Vagina (tissue), 2 donors: ENCODE data around the gene C2CD2. TPM values are rescaled to one million over a fixed set of nuclear protein-coding genes. Genes with fewer than 3 reads are reported as not detected.

Source experiments
- DNase-seq, 2 donors: peaks; one replicate each; pipeline ENCODE4 v3.0.0-alpha.2; 2017; ENCODE audit errors: extremely low spot score in 2 of 2
- H3K27ac ChIP-seq: fragments of 200-600 bp; sonication (generic); one replicate; pipeline ENCODE4 v1.5.1; 2019
- H3K27me3 ChIP-seq: fragments of 200-600 bp; sonication (generic); one replicate; pipeline ENCODE4 v1.5.1; 2019
- H3K36me3 ChIP-seq, 2 donors: fragments of 200-600 bp; sonication (generic); one replicate each; pipeline ENCODE4 v1.5.1; 2017 to 2019
- H3K4me1 ChIP-seq: fragments of 200-600 bp; sonication (generic); one replicate; pipeline ENCODE4 v1.5.1; 2019
- H3K4me3 ChIP-seq, 2 donors: fragments of 200-600 bp; sonication (generic); 1 replicate in 1 of 2; 2 replicates in 1 of 2; pipeline ENCODE4 v1.5.1; 2016 to 2019
- H3K9me3 ChIP-seq: fragments of 200-600 bp; sonication (generic); one replicate; pipeline ENCODE4 v1.5.1; 2019
- POLR2A ChIP-seq, 2 donors: fragments of 450-650 bp; IDR thresholded peaks; one replicate each; pipeline ENCODE4 v1.6.1; 2017; ENCODE audit warnings: antibody characterized with exemption in 2 of 2, mild to moderate bottlenecking in 2 of 2, moderate library complexity in 2 of 2
- POLR2AphosphoS5 ChIP-seq, 2 donors: sonication (generic); formaldehyde crosslinking; IDR thresholded peaks; one replicate each; pipeline ENCODE4 v1.9.0; 2017; ENCODE audit warnings: antibody characterized with exemption in 2 of 2, mild to moderate bottlenecking in 2 of 2, low read depth in 1 of 2; ENCODE audit not compliant: insufficient read depth in 1 of 2
- intact Hi-C: fragments of 100-400 bp; cut with DNase I; formaldehyde crosslinking; loops from one replicate; pipeline ENCODE4 v1.15.1; 2023
- total RNA-seq: library from RNA; depleted of rRNA; stranded (reverse); fragments of >200 nt; gene quantifications from one replicate; pipeline ENCODE4 v1.2.3, GENCODE V29; 2016
- TF ChIP-seq, protein P1 (sequence below), 3 experiments: fragments of 450-650 bp in 2 of 3; fragments of 200-600 bp in 1 of 3; sonication (generic) in 1 of 3; IDR thresholded peaks; one replicate each; pipeline ENCODE4 v1.5.1; 2017 to 2019; ENCODE audit warnings: antibody characterized with exemption in 3 of 3, mild to moderate bottlenecking in 2 of 3, moderate library complexity in 2 of 3

Gene C2CD2
- total RNA-seq, result 36.1 TPM

DNA sequence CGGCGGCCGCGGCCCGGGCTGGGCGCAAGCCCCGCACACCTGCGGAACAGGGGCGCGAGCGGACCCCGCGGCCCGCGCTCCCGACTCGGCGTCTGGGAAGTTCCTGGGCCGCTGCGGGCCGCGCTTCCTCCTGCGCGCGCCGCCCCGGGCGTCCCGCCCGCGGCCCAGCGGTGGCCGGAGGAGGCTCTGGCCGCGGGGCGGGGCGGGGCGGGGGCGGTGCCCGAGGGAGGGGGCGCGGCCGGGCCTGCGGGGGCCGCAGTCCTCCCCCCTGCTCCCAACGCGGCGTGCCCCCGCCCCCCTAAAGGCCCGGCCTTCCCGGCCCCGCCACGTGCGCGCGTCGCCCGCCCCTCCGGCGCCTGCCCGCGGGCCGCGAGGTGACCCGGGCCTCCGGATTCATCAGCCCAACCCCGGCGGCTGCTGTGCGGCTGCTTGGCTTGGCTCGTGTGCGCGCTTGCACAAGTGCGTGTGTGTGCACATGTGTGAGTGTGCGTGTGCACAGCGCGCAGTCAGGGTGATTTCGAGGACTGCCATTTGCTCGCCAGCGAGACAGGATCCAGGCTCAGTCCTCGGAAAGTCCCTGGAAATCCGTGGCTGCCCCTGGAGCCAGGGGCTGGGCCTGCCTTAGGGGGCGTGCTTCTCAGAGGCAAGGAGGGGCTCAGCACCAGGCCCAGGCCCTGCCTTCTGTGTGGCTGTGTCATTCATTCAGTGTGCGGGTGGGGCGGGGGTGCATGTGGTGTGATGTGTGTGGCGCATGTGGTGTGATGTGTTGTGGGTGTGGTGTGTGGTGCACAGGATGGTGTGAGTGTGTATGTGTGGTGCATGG lies at the start of gene C2CD2:
C2CD2 (minus strand) TSS at position 188 of the 823 bp plus-strand sequence. CDS start 370 bp downstream, outside the sequence.
- Histone ChIP-seq H3K27me3 (no peaks in the 10 kb centered on the region), H3K27ac (peak within 1 kb of the TSS; percentile 77), H3K9me3 (no peaks in the 10 kb centered on the region), H3K4me1 (peaks cover 71% of the 10 kb centered on the region), H3K4me3 (peak within 1 kb of the TSS; percentile 67 to 75), H3K36me3 (no peaks in the 10 kb centered on the region)
- no peak for DNase-seq
- intact Hi-C loops, result loop anchor here (10.0 kb wide), 1 partner anchor 51 kb away; no protein-coding TSS in a partner anchor
- TF ChIP-seq POLR2AphosphoS5 (IDR thresholded peaks at IDR 0.05; ENCODE audit: insufficient read depth in 1 of 2, low read depth in 1 of 2) (no peak), POLR2A (IDR thresholded peaks at IDR 0.05) (peak in 1 of 2 donors; percentile 45)

- Histone ChIP-seq H3K4me1 (peaks cover 27% of the 10 kb centered on the region), H3K27me3 (no peaks in the 10 kb centered on the region), H3K4me3 (no peak overlapping the region), H3K36me3 (no peaks in the 10 kb centered on the region), H3K9me3 (no peaks in the 10 kb centered on the region), H3K27ac (no peak overlapping the region)
- intact Hi-C loops, result loop anchor here (10.0 kb wide), 2 partner anchors 48 to 112 kb away; partner anchors contain the start of gene C2CD2
- TF ChIP-seq, protein P1, sequence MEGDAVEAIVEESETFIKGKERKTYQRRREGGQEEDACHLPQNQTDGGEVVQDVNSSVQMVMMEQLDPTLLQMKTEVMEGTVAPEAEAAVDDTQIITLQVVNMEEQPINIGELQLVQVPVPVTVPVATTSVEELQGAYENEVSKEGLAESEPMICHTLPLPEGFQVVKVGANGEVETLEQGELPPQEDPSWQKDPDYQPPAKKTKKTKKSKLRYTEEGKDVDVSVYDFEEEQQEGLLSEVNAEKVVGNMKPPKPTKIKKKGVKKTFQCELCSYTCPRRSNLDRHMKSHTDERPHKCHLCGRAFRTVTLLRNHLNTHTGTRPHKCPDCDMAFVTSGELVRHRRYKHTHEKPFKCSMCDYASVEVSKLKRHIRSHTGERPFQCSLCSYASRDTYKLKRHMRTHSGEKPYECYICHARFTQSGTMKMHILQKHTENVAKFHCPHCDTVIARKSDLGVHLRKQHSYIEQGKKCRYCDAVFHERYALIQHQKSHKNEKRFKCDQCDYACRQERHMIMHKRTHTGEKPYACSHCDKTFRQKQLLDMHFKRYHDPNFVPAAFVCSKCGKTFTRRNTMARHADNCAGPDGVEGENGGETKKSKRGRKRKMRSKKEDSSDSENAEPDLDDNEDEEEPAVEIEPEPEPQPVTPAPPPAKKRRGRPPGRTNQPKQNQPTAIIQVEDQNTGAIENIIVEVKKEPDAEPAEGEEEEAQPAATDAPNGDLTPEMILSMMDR (IDR thresholded peaks at IDR 0.05), result no peak
- TF ChIP-seq POLR2A (IDR thresholded peaks at IDR 0.05), result no peak
- TF ChIP-seq POLR2AphosphoS5 (IDR thresholded peaks at IDR 0.05; ENCODE audit: insufficient read depth in 1 of 2, low read depth in 1 of 2), result no peak
- no peak for DNase-seq
Measured at GRCh38 chr21:42003051-42003461, 49.2 kb upstream of the C2CD2 start.

GRCh38 chr21:42002421-42002958 lies 48.7 kb upstream of the C2CD2 start:
- Histone ChIP-seq H3K36me3 (no peaks in the 10 kb centered on the region), H3K4me3 (no peak overlapping the region), H3K9me3 (no peaks in the 10 kb centered on the region), H3K27ac (no peak overlapping the region), H3K4me1 (peaks cover 21% of the 10 kb centered on the region), H3K27me3 (no peaks in the 10 kb centered on the region)
- no peak for DNase-seq
- no peak for TF ChIP-seq POLR2A (IDR thresholded peaks at IDR 0.05)
- TF ChIP-seq, protein P1 (IDR thresholded peaks at IDR 0.05), result no peak
- TF ChIP-seq POLR2AphosphoS5 (IDR thresholded peaks at IDR 0.05; ENCODE audit: insufficient read depth in 1 of 2, low read depth in 1 of 2), result no peak
- intact Hi-C loops, result loop anchor here (10.0 kb wide), 2 partner anchors 48 to 112 kb away; partner anchors contain the start of gene C2CD2

GRCh38 chr21:42001781-42002180 lies 48.0 kb upstream of the C2CD2 start:
- H3K9me3 ChIP-seq, result no peaks in the 10 kb centered on the region
- no peak for DNase-seq
- H3K4me1 ChIP-seq, result peaks cover 17% of the 10 kb centered on the region
- H3K4me3 ChIP-seq, result no peak overlapping the region
- H3K36me3 ChIP-seq, result no peaks in the 10 kb centered on the region
- intact Hi-C loops, result loop anchor here (10.0 kb wide), 2 partner anchors 47 to 113 kb away; partner anchors contain the start of gene C2CD2
- no peak overlapping the region for H3K27ac ChIP-seq
- H3K27me3 ChIP-seq, result no peaks in the 10 kb centered on the region
- TF ChIP-seq POLR2AphosphoS5 (IDR thresholded peaks at IDR 0.05; ENCODE audit: insufficient read depth in 1 of 2, low read depth in 1 of 2), result no peak
- no peak for TF ChIP-seq POLR2A (IDR thresholded peaks at IDR 0.05)
- TF ChIP-seq, protein P1 (IDR thresholded peaks at IDR 0.05), result no peak

DNA sequence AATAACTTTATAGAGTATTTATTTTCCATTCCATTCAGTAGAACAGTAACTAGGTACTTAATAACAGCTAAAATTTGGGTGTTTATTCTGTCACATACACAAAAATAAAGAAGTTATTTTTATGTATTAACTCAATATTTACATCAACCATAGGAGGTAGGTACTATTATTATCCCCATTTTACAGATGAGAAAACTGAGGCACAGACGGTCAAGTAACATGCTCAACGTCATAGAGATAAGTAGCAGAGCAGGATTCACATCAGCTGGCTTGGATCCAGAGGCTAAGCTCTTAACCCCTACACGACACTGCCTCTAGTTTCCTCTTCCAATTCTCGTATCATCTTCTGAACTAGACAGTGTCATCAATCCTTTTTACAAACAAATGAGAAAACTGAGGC lies 47.1 kb upstream of the C2CD2 start:
- no peaks in the 10 kb centered on the region for H3K27me3 ChIP-seq
- no peak overlapping the region for H3K27ac ChIP-seq
- H3K36me3 ChIP-seq, result no peaks in the 10 kb centered on the region
- TF ChIP-seq, protein P1 (IDR thresholded peaks at IDR 0.05), result no peak
- no peak for TF ChIP-seq POLR2AphosphoS5 (IDR thresholded peaks at IDR 0.05; ENCODE audit: insufficient read depth in 1 of 2, low read depth in 1 of 2)
- TF ChIP-seq POLR2A (IDR thresholded peaks at IDR 0.05), result no peak
- DNase-seq, result no peak
- H3K4me3 ChIP-seq, result no peak overlapping the region
- H3K4me1 ChIP-seq, result peaks cover 17% of the 10 kb centered on the region
- no peaks in the 10 kb centered on the region for H3K9me3 ChIP-seq
- intact Hi-C loops, result loop anchor here (10.0 kb wide), 2 partner anchors 46 to 114 kb away; partner anchors contain the start of gene C2CD2
